Measurements from ENCODE around the gene LARP6.

LARP6 gene

GRCh38 chr15:70796516-70797310 lies 57.2 kb downstream of the LARP6 start:
- DNase-seq (ENCODE audit: low read depth in 3 of 3) = no peak

GRCh38 chr15:70795311-70795665 lies 58.7 kb downstream of the LARP6 start:
- DNase-seq (ENCODE audit: low read depth in 3 of 3) = no peak

DNA sequence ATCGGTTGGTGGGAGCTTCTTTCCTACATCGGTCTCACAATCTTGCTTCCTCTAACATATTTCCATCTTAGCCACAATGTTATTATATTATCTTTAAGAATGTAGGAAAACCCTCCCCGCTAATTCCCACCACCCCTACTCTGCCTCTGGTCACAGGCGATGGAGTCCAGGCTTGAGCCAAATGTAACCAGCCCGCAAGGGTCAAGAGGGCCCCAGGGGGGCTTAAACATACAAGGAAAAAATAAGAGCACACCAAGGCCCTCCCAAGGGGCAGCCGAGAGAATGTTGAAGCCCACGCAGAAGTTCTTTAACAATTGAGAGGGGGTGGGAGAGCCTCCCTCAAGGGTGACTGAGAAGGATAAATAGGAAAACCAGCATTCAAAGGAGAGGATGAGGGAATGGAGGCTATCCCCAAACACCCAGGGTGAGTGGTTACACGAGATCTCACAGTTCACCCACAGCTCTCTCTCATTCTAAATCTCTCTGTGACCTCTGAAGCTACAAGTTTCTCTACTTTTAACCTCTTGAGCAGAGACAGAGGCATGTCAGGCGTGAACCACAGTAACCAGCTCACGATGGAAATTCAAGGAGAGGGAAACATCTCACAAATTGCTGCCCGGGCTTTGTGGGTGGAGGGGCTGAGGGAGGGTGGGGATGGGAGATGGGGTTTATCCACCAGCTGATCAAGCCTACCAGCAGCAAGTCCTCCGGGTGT lies 59.2 kb downstream of the LARP6 start:
- DNase-seq (ENCODE audit: low read depth in 3 of 3) = no peak

GRCh38 chr15:70793694-70794093 lies 60.3 kb downstream of the LARP6 start:
- no peak for DNase-seq (ENCODE audit: low read depth in 3 of 3)

GRCh38 chr15:70792171-70792573 lies 61.8 kb downstream of the LARP6 start:
- no peak for DNase-seq (ENCODE audit: low read depth in 3 of 3)

GRCh38 chr15:70791259-70791658 lies 62.7 kb downstream of the LARP6 start:
- no peak for DNase-seq (ENCODE audit: low read depth in 3 of 3)

- no peak for DNase-seq (ENCODE audit: low read depth in 3 of 3)
Measured at GRCh38 chr15:70789213-70789612, 64.7 kb downstream of the LARP6 start.

- DNase-seq (ENCODE audit: low read depth in 3 of 3) = no peak
Measured at GRCh38 chr15:70788114-70789049, 65.6 kb downstream of the LARP6 start.

- no peak for DNase-seq (ENCODE audit: low read depth in 3 of 3)
Measured at GRCh38 chr15:70786996-70787395, 67.0 kb downstream of the LARP6 start.

DNA sequence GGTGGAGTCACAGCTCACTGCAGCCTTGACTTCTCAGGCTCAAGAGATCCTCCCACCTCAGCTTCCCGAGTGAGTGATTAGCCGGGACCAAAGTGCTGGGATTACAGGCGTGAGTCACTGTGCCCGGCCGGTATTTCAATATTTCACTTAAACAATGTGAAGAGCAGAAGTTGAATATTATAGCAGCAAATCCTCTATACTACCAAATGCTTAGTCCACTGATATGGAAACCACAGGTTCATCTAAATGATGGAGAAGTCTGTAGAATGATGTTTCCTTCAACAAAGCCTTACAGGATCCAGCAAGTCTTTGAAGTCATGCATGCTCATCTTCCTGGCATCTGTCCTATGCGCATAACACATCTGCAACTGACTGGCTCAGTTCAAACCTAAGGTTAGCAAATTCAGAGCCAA lies 70.3 kb downstream of the LARP6 start:
- no peak for DNase-seq (ENCODE audit: low read depth in 3 of 3)

DNA sequence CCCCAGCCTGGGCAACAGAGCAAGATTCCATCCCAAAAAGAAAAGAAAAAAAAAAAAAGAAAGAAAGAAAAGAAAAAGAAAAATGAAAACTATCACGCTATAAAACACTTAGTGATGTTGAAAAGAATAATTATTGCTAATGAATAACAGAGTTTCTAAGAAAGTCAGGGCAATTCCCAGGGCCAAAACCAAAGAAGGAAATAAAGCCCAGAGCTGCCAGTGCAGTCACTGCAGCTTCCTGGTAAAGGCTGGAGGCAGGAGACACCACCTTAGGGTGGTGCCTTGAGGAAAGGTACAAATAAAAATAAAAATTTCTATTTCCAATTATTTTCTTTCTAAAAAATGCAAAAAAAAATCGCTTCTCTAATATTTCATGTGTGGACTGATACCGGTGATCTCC lies 70.9 kb downstream of the LARP6 start:
- no peak for DNase-seq (ENCODE audit: low read depth in 3 of 3)

- DNase-seq (ENCODE audit: low read depth in 3 of 3) = no peak
Measured at GRCh38 chr15:70781236-70781635, 72.7 kb downstream of the LARP6 start.

Measured in stimulated activated CD4-positive, alpha-beta T cell treated with anti-CD3 and anti-CD28 coated beads, TNF-alpha, amount 100 ng/mL, for 24 hours (primary cell).